SK-N-SH (cell line): ENCODE data around the gene GPR137.
A peak's percentile ranks its signal among the peaks of the same experiment; 100 is the strongest.

Source experiments
- CTCF ChIP-seq: fragments of 200-600 bp; sonication (generic); IDR thresholded peaks from 2 replicates; pipeline ENCODE4 v1.6.1; 2017; ENCODE audit warnings: antibody characterized with exemption, mild to moderate bottlenecking, moderate library complexity
- MEF2A ChIP-seq: IDR thresholded peaks from 2 replicates; pipeline ENCODE4 v1.4.0; 2012; ENCODE audit warnings: low read depth, borderline replicate concordance
- SMC3 ChIP-seq: IDR thresholded peaks from 2 replicates; pipeline ENCODE4 v1.6.1; 2012; ENCODE audit warnings: low read depth, low read length, improper control_type of control experiment

- TF ChIP-seq CTCF = peak; percentile 96
- TF ChIP-seq SMC3 = peak; percentile 73
- no peak for TF ChIP-seq MEF2A
These were observed 18.8 kb downstream of the GPR137 start for GRCh38 chr11:64304316-64305072.
